ENCODE data around the gene FFAR4. TPM values are rescaled to one million over a fixed set of nuclear protein-coding genes. Genes with fewer than 3 reads are reported as not detected.
A peak's percentile ranks its signal among the peaks of the same experiment; 100 is the strongest.

The FFAR4 gene
- total RNA-seq, 1 donor from 2014 or later, result 0.25 TPM

- DNase-seq (ENCODE audit: low spot score) (no peak), ATAC-seq (no peak)
Observed at GRCh38 chr10:93570383-93570782, 3.9 kb downstream of the FFAR4 start.

GRCh38 chr10:93572606-93573005 is 6.1 kb downstream of the FFAR4 start:
- no peak for DNase-seq (ENCODE audit: low spot score)
- ATAC-seq, result no peak

GRCh38 chr10:93573051-93573909 is 6.8 kb downstream of the FFAR4 start:
- ATAC-seq (peak; percentile 46), DNase-seq (ENCODE audit: low spot score) (no peak)

GRCh38 chr10:93573924-93574323 is 7.5 kb downstream of the FFAR4 start:
- DNase-seq (ENCODE audit: low spot score), result no peak
- no peak for ATAC-seq

- DNase-seq (ENCODE audit: low spot score), result no peak
- no peak for ATAC-seq
Observed at GRCh38 chr10:93576888-93577287, 10.4 kb downstream of the FFAR4 start.

- DNase-seq (ENCODE audit: low spot score), result no peak
- no peak for ATAC-seq
Observed at GRCh38 chr10:93577565-93577964, 11.1 kb downstream of the FFAR4 start.

GRCh38 chr10:93579089-93579488 is 12.6 kb downstream of the FFAR4 start:
- DNase-seq (ENCODE audit: low spot score), result no peak
- no peak for ATAC-seq

GRCh38 chr10:93579985-93580711 is 13.7 kb downstream of the FFAR4 start:
- ATAC-seq (no peak), DNase-seq (ENCODE audit: low spot score) (no peak)

GRCh38 chr10:93580828-93581227 is 14.4 kb downstream of the FFAR4 start:
- no peak for ATAC-seq
- DNase-seq (ENCODE audit: low spot score), result no peak

GRCh38 chr10:93584445-93584844 is 18.0 kb downstream of the FFAR4 start:
- ATAC-seq (no peak), DNase-seq (ENCODE audit: low spot score) (no peak)

GRCh38 chr10:93589648-93590562 is 23.4 kb downstream of the FFAR4 start:
- peak; percentile 57 for ATAC-seq
- DNase-seq (ENCODE audit: low spot score), result peak; percentile 84

- no peak for DNase-seq (ENCODE audit: low spot score)
- peak; percentile 24 for ATAC-seq
Observed at GRCh38 chr10:93590638-93591037, 24.2 kb downstream of the FFAR4 start.

GRCh38 chr10:93591065-93591808 is 24.8 kb downstream of the FFAR4 start:
- no peak for ATAC-seq
- DNase-seq (ENCODE audit: low spot score), result no peak

GRCh38 chr10:93593254-93593653 is 26.8 kb downstream of the FFAR4 start:
- ATAC-seq, result no peak
- DNase-seq (ENCODE audit: low spot score), result no peak

GRCh38 chr10:93593749-93594148 is 27.3 kb downstream of the FFAR4 start:
- ATAC-seq, result no peak
- no peak for DNase-seq (ENCODE audit: low spot score)

GRCh38 chr10:93594518-93594917 is 28.1 kb downstream of the FFAR4 start:
- DNase-seq (ENCODE audit: low spot score) (no peak), ATAC-seq (no peak)

- DNase-seq (ENCODE audit: low spot score) (no peak), ATAC-seq (peak; percentile 14)
Observed at GRCh38 chr10:93595378-93596161, 29.1 kb downstream of the FFAR4 start.

- DNase-seq (ENCODE audit: low spot score) (peak; percentile 60), ATAC-seq (peak; percentile 3)
Observed at GRCh38 chr10:93596539-93596938, 30.1 kb downstream of the FFAR4 start.

GRCh38 chr10:93597075-93597599 is 30.7 kb downstream of the FFAR4 start:
- no peak for ATAC-seq

More at GRCh38 chr10:93597075-93597599, 30.7 kb downstream of the FFAR4 start:
- no peak for DNase-seq (ENCODE audit: low spot score)

All from left lobe of liver (tissue), 2 donors.